Neural progenitor cell (in vitro differentiated cells): ENCODE results near the gene VPS26C. TPM values are rescaled to one million over a fixed set of nuclear protein-coding genes. Genes with fewer than 3 reads are reported as not detected.

Experiments used
- DNase-seq: peaks from one replicate; pipeline ENCODE4 v3.0.0-alpha.2; 2016; ENCODE audit warnings: low spot score
- H2AFZ ChIP-seq: fragments of 200-600 bp; sonication (generic); replicated peaks from 2 replicates; pipeline ENCODE4 v1.6.1; 2016; ENCODE audit warnings: antibody characterized with exemption
- H3F3A ChIP-seq: fragments of 200-600 bp; sonication (generic); 2 replicates; pipeline ENCODE4 v1.6.1; 2016; ENCODE audit warnings: antibody characterized with exemption, low read depth
- H3K27ac ChIP-seq: fragments of 200-600 bp; sonication (generic); 2 replicates; pipeline ENCODE4 v1.5.1; 2016; ENCODE audit warnings: mild to moderate bottlenecking
- H3K27me3 ChIP-seq: fragments of 200-600 bp; sonication (generic); 2 replicates; pipeline ENCODE4 v1.6.1; 2016; ENCODE audit warnings: mild to moderate bottlenecking, moderate library complexity
- H3K36me3 ChIP-seq: fragments of 200-600 bp; sonication (generic); 2 replicates; pipeline ENCODE4 v1.5.1; 2016
- H3K4me1 ChIP-seq: fragments of 200-600 bp; sonication (generic); 2 replicates; pipeline ENCODE4 v1.6.1; 2016; ENCODE audit warnings: mixed run types
- H3K4me2 ChIP-seq: fragments of 200-600 bp; sonication (generic); 2 replicates; pipeline ENCODE4 v1.6.1; 2016
- H3K4me3 ChIP-seq: fragments of 200-600 bp; sonication (generic); 2 replicates; pipeline ENCODE4 v1.5.1; 2016
- H3K79me2 ChIP-seq: fragments of 200-600 bp; sonication (generic); 2 replicates; pipeline ENCODE4 v1.6.1; 2016; ENCODE audit warnings: low read depth
- H3K9ac ChIP-seq: fragments of 200-600 bp; sonication (generic); 2 replicates; pipeline ENCODE4 v1.6.1; 2016
- H3K9me3 ChIP-seq: fragments of 200-600 bp; sonication (generic); 2 replicates; pipeline ENCODE4 v1.5.1; 2016; ENCODE audit warnings: low read depth
- H4K20me1 ChIP-seq: fragments of 200-600 bp; sonication (generic); 2 replicates; pipeline ENCODE4 v1.6.1; 2016; ENCODE audit warnings: low read depth
- H3K27ac Mint-ChIP-seq: 3 replicates; pipeline ENCODE4 v1.8.0; 2021; ENCODE audit warnings: mixed read lengths
- H3K27me3 Mint-ChIP-seq: 2 replicates; pipeline ENCODE4 v1.8.0; 2022; ENCODE audit warnings: low read depth, mild to moderate bottlenecking, inconsistent platforms, moderate library complexity, mixed read lengths; ENCODE audit not compliant: insufficient read depth
- H3K36me3 Mint-ChIP-seq: 3 replicates; pipeline ENCODE4 v1.8.0; 2021; ENCODE audit warnings: mixed read lengths
- H3K4me1 Mint-ChIP-seq: 3 replicates; pipeline ENCODE4 v1.8.0; 2021; ENCODE audit warnings: mixed read lengths
- H3K4me3 Mint-ChIP-seq: 3 replicates; pipeline ENCODE4 v1.8.0; 2021; ENCODE audit warnings: mild to moderate bottlenecking, moderate library complexity, mixed read lengths
- H3K9me3 Mint-ChIP-seq: 3 replicates; pipeline ENCODE4 v1.8.0; 2020; ENCODE audit warnings: mixed read lengths
- CTCF ChIP-seq: fragments of 200-600 bp; sonication (generic); IDR thresholded peaks from 2 replicates; pipeline ENCODE4 v1.5.1; 2017; ENCODE audit warnings: antibody characterized with exemption, mild to moderate bottlenecking
- EZH2 ChIP-seq: fragments of 200-600 bp; sonication (generic); IDR thresholded peaks from 2 replicates; pipeline ENCODE4 v1.6.1; 2017; ENCODE audit warnings: antibody characterized with exemption, mild to moderate bottlenecking, moderate library complexity
- EZH2phosphoT487 ChIP-seq: fragments of 200-600 bp; sonication (generic); IDR thresholded peaks from 2 replicates; pipeline ENCODE4 v1.6.1; 2017; ENCODE audit warnings: antibody characterized with exemption
- total RNA-seq: library from RNA; depleted of rRNA; stranded (reverse); fragments of >200 nt; gene quantifications from 2 replicates; pipeline ENCODE4 v1.2.3, GENCODE V29; 2015; ENCODE audit warnings: low replicate concordance

The VPS26C gene
- total RNA-seq, 1 donor from 2014 or later: 80.5 TPM

DNA sequence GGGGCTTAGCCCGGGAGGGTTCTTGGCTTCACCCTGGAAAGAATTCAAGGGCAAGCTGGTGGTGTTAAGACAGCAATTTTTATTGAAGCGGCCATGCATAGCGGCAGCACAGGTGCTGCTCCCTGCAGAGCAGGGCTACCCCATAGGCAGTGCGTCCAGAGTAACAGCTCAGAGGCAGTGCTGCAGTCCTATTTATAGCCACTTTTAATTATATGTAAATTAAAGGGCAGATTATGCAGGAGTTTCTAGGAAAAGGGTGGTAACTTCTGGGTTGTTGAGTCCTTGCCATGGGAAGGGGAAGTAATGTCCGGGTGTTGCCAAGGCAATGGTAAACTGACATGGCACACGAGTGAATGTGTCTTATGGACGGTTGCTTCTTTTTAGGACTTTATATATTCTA is 57.0 kb downstream of the VPS26C start:
- no peaks in the 10 kb centered on the region for H3K4me1 ChIP-seq
- no peak overlapping the region for H2AFZ ChIP-seq
- TF ChIP-seq EZH2: no peak
- no peak for TF ChIP-seq CTCF
- TF ChIP-seq EZH2phosphoT487: no peak
- DNase-seq: no peak
- H3K9me3 ChIP-seq: no peaks in the 10 kb centered on the region
- no peak overlapping the region for H3K9ac ChIP-seq
- Mint-ChIP-seq H3K36me3 (peaks cover 10% of the 10 kb centered on the region), H3K27me3 (peaks cover 2% of the 10 kb centered on the region), H3K4me3 (no peak overlapping the region), H3K27ac (no peak overlapping the region), H3K4me1 (peaks cover 7% of the 10 kb centered on the region), H3K9me3 (peaks cover 5% of the 10 kb centered on the region)
- no peaks in the 10 kb centered on the region for H4K20me1 ChIP-seq
- H3K27me3 ChIP-seq: no peaks in the 10 kb centered on the region
- no peaks in the 10 kb centered on the region for H3K36me3 ChIP-seq
- H3F3A ChIP-seq: no peaks in the 10 kb centered on the region
- no peaks in the 10 kb centered on the region for H3K79me2 ChIP-seq
- H3K27ac ChIP-seq: no peak overlapping the region
- H3K4me3 ChIP-seq: no peak overlapping the region
- H3K4me2 ChIP-seq: no peak overlapping the region

- H3K4me3 Mint-ChIP-seq: no peak overlapping the region
- no peak overlapping the region for H3K4me3 ChIP-seq
- no peaks in the 10 kb centered on the region for H3K4me1 ChIP-seq
- no peaks in the 10 kb centered on the region for H3K27me3 ChIP-seq
- peaks cover 7% of the 10 kb centered on the region for H3K4me1 Mint-ChIP-seq
- H3K9me3 ChIP-seq: no peaks in the 10 kb centered on the region
- H3K79me2 ChIP-seq: no peaks in the 10 kb centered on the region
- peaks cover 5% of the 10 kb centered on the region for H3K9me3 Mint-ChIP-seq
- H3K9ac ChIP-seq: no peak overlapping the region
- H4K20me1 ChIP-seq: no peaks in the 10 kb centered on the region
- peak overlapping the region; percentile 73 for H3K27ac Mint-ChIP-seq
- no peaks in the 10 kb centered on the region for H3K36me3 ChIP-seq
- peaks cover 17% of the 10 kb centered on the region for H3K36me3 Mint-ChIP-seq
- no peaks in the 10 kb centered on the region for H3F3A ChIP-seq
- H3K27ac ChIP-seq: no peak overlapping the region
- peaks cover 2% of the 10 kb centered on the region for H3K27me3 Mint-ChIP-seq
- no peak overlapping the region for H3K4me2 ChIP-seq
- TF ChIP-seq EZH2phosphoT487 (no peak), EZH2 (no peak), CTCF (no peak)
- no peak for DNase-seq
- H2AFZ ChIP-seq: no peak overlapping the region
Observed at GRCh38 chr21:37208741-37209225, 58.4 kb downstream of the VPS26C start.

- no peak overlapping the region for H3K27ac ChIP-seq
- no peaks in the 10 kb centered on the region for H3K36me3 ChIP-seq
- TF ChIP-seq EZH2phosphoT487 (no peak), CTCF (no peak), EZH2 (no peak)
- H3F3A ChIP-seq: no peaks in the 10 kb centered on the region
- no peaks in the 10 kb centered on the region for H4K20me1 ChIP-seq
- Mint-ChIP-seq H3K4me3 (no peak overlapping the region), H3K27me3 (peaks cover 2% of the 10 kb centered on the region), H3K4me1 (peaks cover 7% of the 10 kb centered on the region), H3K36me3 (peaks cover 21% of the 10 kb centered on the region), H3K27ac (peak overlapping the region; percentile 73), H3K9me3 (peaks cover 5% of the 10 kb centered on the region)
- H3K9ac ChIP-seq: no peak overlapping the region
- no peaks in the 10 kb centered on the region for H3K9me3 ChIP-seq
- no peak for DNase-seq
- no peak overlapping the region for H3K4me3 ChIP-seq
- no peaks in the 10 kb centered on the region for H3K27me3 ChIP-seq
- no peaks in the 10 kb centered on the region for H3K79me2 ChIP-seq
- no peak overlapping the region for H3K4me2 ChIP-seq
- no peak overlapping the region for H2AFZ ChIP-seq
- H3K4me1 ChIP-seq: no peaks in the 10 kb centered on the region
Observed at GRCh38 chr21:37208056-37208721, 58.9 kb downstream of the VPS26C start.
